Globus pallidus (tissue), 1 donor: Measurements from ENCODE around the gene TRPC6.
"Not testable (repeated sequence)": the region's sequence is repeated elsewhere in the genome, so short reads cannot be mapped to it uniquely, and the experiment has no call there.

Experiments used
- DNase-seq: peaks from one replicate; pipeline ENCODE4 v3.0.0-alpha.2; 2015; ENCODE audit warnings: low spot score

Gene TRPC6

GRCh38 chr11:101521821-101522220 lies 62.0 kb downstream of the TRPC6 start:
- DNase-seq = no peak

- no peak for DNase-seq
Observed at GRCh38 chr11:101516546-101516945, 67.3 kb downstream of the TRPC6 start.

GRCh38 chr11:101511065-101511464 lies 72.7 kb downstream of the TRPC6 start:
- no peak for DNase-seq

GRCh38 chr11:101510591-101510990 lies 73.2 kb downstream of the TRPC6 start:
- DNase-seq = no peak

- DNase-seq = no peak
Observed at GRCh38 chr11:101509922-101510321, 73.9 kb downstream of the TRPC6 start.

- DNase-seq = peak; percentile 26
Observed at GRCh38 chr11:101508370-101508769, 75.4 kb downstream of the TRPC6 start.

GRCh38 chr11:101498891-101499290 lies 84.9 kb downstream of the TRPC6 start:
- DNase-seq = no peak

- DNase-seq = no peak
Observed at GRCh38 chr11:101497291-101497690, 86.5 kb downstream of the TRPC6 start.

- no peak for DNase-seq
Observed at GRCh38 chr11:101487775-101488174, 96.0 kb downstream of the TRPC6 start.

- no peak for DNase-seq
Observed at GRCh38 chr11:101482556-101483124, 101.2 kb downstream of the TRPC6 start.

GRCh38 chr11:101478587-101479369 lies 105.0 kb downstream of the TRPC6 start:
- no peak for DNase-seq

GRCh38 chr11:101477926-101478325 lies 105.9 kb downstream of the TRPC6 start:
- no peak for DNase-seq

- DNase-seq = no peak
Observed at GRCh38 chr11:101476191-101476590, 107.6 kb downstream of the TRPC6 start.

- DNase-seq = no peak
Observed at GRCh38 chr11:101475699-101476098, 108.1 kb downstream of the TRPC6 start.

GRCh38 chr11:101474666-101475065 lies 109.1 kb downstream of the TRPC6 start:
- DNase-seq = no peak

GRCh38 chr11:101470881-101471520 lies 112.8 kb downstream of the TRPC6 start:
- DNase-seq = no peak

- DNase-seq = no peak
Observed at GRCh38 chr11:101470419-101470818, 113.4 kb downstream of the TRPC6 start.

- no peak for DNase-seq
Observed at GRCh38 chr11:101466352-101466751, 117.5 kb downstream of the TRPC6 start.

GRCh38 chr11:101464388-101464787 lies 119.4 kb downstream of the TRPC6 start:
- DNase-seq = not testable (repeated sequence)

GRCh38 chr11:101459020-101459419 lies 124.8 kb downstream of the TRPC6 start:
- DNase-seq = no peak

- DNase-seq = no peak
Observed at GRCh38 chr11:101458161-101458560, 125.6 kb downstream of the TRPC6 start.

- DNase-seq = no peak
Observed at GRCh38 chr11:101456812-101457211, 127.0 kb downstream of the TRPC6 start.

- DNase-seq = no peak
Observed at GRCh38 chr11:101453682-101454081, 130.1 kb downstream of the TRPC6 start.
